Uterus (tissue), 2 donors: ENCODE data around the gene SLCO1A2.

Source experiments
- CTCF ChIP-seq, 4 experiments: fragments of 200-600 bp in 2 of 4; fragments of 450-650 bp in 2 of 4; sonication (generic) in 2 of 4; IDR thresholded peaks; one replicate each; pipeline ENCODE4 v1.5.1; 2016 to 2019; ENCODE audit warnings: antibody characterized with exemption in 4 of 4, mild to moderate bottlenecking in 2 of 4, moderate library complexity in 1 of 4
- POLR2A ChIP-seq, 2 donors: fragments of 450-650 bp; IDR thresholded peaks; one replicate each; pipeline ENCODE4 v1.6.1; 2016; ENCODE audit warnings: antibody characterized with exemption in 2 of 2, mild to moderate bottlenecking in 1 of 2, moderate library complexity in 1 of 2

- TF ChIP-seq CTCF (IDR thresholded peaks at IDR 0.05) = no peak
- TF ChIP-seq POLR2A (IDR thresholded peaks at IDR 0.05) = no peak
Measured at GRCh38 chr12:21334771-21335325, at the start of gene SLCO1A2.
